HEK293T (cell line): ENCODE results near the gene FBLN1.

Source experiments
- ARNT ChIP-seq: fragments of 450-650 bp; IDR thresholded peaks from 2 replicates; pipeline ENCODE4 v1.6.1; 2017; ENCODE audit warnings: mild to moderate bottlenecking
- BHLHE40 ChIP-seq: fragments of 450-650 bp; IDR thresholded peaks from 2 replicates; pipeline ENCODE4 v1.6.1; 2016; ENCODE audit warnings: mild to moderate bottlenecking, moderate library complexity, borderline replicate concordance
- CTBP1 ChIP-seq: fragments of 450-650 bp; IDR thresholded peaks from 2 replicates; pipeline ENCODE4 v1.6.1; 2016; ENCODE audit warnings: borderline replicate concordance
- ELF4 ChIP-seq: fragments of 450-650 bp; IDR thresholded peaks from 2 replicates; pipeline ENCODE4 v1.6.1; 2017; ENCODE audit warnings: antibody characterized with exemption
- FOXA1 ChIP-seq: fragments of 450-650 bp; IDR thresholded peaks from 2 replicates; pipeline ENCODE4 v1.6.1; 2016; ENCODE audit warnings: mild to moderate bottlenecking
- FOXK2 ChIP-seq: fragments of 450-650 bp; IDR thresholded peaks from 2 replicates; pipeline ENCODE4 v1.6.1; 2016; ENCODE audit warnings: mild to moderate bottlenecking
- HDGF ChIP-seq: fragments of 450-650 bp; IDR thresholded peaks from 2 replicates; pipeline ENCODE4 v1.6.1; 2017; ENCODE audit warnings: antibody characterized with exemption, borderline replicate concordance
- NFRKB ChIP-seq: fragments of 450-650 bp; IDR thresholded peaks from 2 replicates; pipeline ENCODE4 v1.6.1; 2016; ENCODE audit warnings: mild to moderate bottlenecking, moderate library complexity
- SP1 ChIP-seq: fragments of 450-650 bp; IDR thresholded peaks from 2 replicates; pipeline ENCODE4 v1.6.1; 2017
- SUZ12 ChIP-seq: fragments of 450-650 bp; IDR thresholded peaks from 2 replicates; pipeline ENCODE4 v1.6.1; 2016; ENCODE audit warnings: mild to moderate bottlenecking
- TARDBP ChIP-seq: fragments of 450-650 bp; IDR thresholded peaks from 2 replicates; pipeline ENCODE4 v1.6.1; 2016
- ZNF384 ChIP-seq: fragments of 450-650 bp; IDR thresholded peaks from 2 replicates; pipeline ENCODE4 v1.6.1; 2016

GRCh38 chr22:45482169-45482568 lies 20.5 kb upstream of the FBLN1 start:
- TF ChIP-seq ZNF384 (no peak), FOXA1 (no peak), NFRKB (no peak), BHLHE40 (no peak), FOXK2 (no peak), SP1 (no peak), HDGF (no peak), ARNT (no peak), ELF4 (no peak), TARDBP (no peak), SUZ12 (no peak), CTBP1 (no peak)
